ENCODE measurements around the gene TNFRSF1A. TPM values are rescaled to one million over a fixed set of nuclear protein-coding genes. Genes with fewer than 3 reads are reported as not detected.
A peak's percentile ranks its signal among the peaks of the same experiment; 100 is the strongest.

Gene TNFRSF1A
- total and polyA plus RNA-seq, 9 of the 15 experiments (the other 6 are each of a cell fraction or from before 2014, with no cell fraction given): 0.76 to 43.5 (median 30.0) TPM

DNA sequence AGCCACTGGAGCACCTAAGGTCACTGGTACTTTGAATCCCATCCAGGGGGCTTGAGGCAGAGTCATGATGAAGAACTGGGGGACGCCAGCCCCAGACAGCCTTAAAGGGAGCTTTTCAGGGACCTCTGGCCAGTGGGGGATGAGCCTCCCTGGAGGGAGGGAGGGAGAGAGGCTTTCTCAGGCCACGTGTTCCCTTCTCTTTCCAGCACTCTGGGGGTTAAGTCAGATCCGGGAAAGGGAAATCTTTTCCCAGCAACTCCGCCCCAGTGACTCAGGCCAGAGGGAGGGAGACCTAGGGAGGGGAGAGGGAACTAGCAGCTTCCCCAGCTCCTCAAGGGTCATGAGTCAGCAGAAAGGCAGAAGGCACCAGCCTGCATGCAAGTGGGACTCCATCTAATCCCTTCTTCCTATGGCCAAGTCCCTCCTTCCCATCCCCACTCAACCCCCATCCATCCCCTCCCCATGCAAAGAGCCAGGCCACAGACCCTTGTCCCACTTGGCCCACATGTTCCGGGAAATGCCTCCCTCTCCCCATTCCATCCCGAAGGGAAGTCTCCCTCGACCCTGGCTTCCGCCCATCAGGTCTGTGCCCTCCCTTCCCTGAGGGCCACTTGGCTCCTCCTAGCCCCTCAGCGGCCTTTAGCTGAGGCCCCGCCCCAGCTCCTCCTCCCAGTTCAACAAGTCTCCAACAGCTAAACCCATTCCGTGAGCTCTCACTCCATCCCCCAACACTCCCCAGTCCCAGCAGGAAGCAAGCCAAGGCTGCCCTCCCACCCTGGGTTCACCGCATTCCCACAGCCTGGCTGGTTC, 5.6 kb downstream of the TNFRSF1A start (continued):
- TF ChIP-seq, protein P1, sequence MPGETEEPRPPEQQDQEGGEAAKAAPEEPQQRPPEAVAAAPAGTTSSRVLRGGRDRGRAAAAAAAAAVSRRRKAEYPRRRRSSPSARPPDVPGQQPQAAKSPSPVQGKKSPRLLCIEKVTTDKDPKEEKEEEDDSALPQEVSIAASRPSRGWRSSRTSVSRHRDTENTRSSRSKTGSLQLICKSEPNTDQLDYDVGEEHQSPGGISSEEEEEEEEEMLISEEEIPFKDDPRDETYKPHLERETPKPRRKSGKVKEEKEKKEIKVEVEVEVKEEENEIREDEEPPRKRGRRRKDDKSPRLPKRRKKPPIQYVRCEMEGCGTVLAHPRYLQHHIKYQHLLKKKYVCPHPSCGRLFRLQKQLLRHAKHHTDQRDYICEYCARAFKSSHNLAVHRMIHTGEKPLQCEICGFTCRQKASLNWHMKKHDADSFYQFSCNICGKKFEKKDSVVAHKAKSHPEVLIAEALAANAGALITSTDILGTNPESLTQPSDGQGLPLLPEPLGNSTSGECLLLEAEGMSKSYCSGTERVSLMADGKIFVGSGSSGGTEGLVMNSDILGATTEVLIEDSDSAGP (CRISPR knock-in tag; IDR thresholded peaks at IDR 0.05): no peak
- TF ChIP-seq CTCFL (IDR thresholded peaks at IDR 0.05; ENCODE audit: borderline replicate concordance, insufficient read depth, low read depth, low read length, poor library complexity, severe bottlenecking): no peak
- no peak; the same call in 1 of the 2 replicates for TF ChIP-seq HLTF (IDR thresholded peaks at IDR 0.05)
- TF ChIP-seq, protein P2, sequence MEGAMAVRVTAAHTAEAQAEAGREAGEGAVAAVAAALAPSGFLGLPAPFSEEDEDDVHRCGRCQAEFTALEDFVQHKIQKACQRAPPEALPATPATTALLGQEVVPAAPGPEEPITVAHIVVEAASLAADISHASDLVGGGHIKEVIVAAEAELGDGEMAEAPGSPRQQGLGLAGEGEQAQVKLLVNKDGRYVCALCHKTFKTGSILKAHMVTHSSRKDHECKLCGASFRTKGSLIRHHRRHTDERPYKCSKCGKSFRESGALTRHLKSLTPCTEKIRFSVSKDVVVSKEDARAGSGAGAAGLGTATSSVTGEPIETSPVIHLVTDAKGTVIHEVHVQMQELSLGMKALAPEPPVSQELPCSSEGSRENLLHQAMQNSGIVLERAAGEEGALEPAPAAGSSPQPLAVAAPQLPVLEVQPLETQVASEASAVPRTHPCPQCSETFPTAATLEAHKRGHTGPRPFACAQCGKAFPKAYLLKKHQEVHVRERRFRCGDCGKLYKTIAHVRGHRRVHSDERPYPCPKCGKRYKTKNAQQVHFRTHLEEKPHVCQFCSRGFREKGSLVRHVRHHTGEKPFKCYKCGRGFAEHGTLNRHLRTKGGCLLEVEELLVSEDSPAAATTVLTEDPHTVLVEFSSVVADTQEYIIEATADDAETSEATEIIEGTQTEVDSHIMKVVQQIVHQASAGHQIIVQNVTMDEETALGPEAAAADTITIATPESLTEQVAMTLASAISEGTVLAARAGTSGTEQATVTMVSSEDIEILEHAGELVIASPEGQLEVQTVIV (CRISPR knock-in tag; IDR thresholded peaks at IDR 0.05; ENCODE audit: borderline replicate concordance): no peak
- TF ChIP-seq MAZ (CRISPR knock-in tag; conservative IDR thresholded peaks at IDR 0.05 in 1 of 2, IDR thresholded peaks at IDR 0.05 in 1 of 2): peak; percentile 44 to 85
- no peak for TF ChIP-seq ZNF436 (CRISPR knock-in tag; IDR thresholded peaks at IDR 0.05)
- TF ChIP-seq PRDM10 (IDR thresholded peaks at IDR 0.05; ENCODE audit: partially characterized antibody): peak; percentile 84
- peak; percentile 67 for TF ChIP-seq NFIC (IDR thresholded peaks at IDR 0.05)
- no peak for TF ChIP-seq TRIM28 (IDR thresholded peaks at IDR 0.05)
- TF ChIP-seq, protein P3, sequence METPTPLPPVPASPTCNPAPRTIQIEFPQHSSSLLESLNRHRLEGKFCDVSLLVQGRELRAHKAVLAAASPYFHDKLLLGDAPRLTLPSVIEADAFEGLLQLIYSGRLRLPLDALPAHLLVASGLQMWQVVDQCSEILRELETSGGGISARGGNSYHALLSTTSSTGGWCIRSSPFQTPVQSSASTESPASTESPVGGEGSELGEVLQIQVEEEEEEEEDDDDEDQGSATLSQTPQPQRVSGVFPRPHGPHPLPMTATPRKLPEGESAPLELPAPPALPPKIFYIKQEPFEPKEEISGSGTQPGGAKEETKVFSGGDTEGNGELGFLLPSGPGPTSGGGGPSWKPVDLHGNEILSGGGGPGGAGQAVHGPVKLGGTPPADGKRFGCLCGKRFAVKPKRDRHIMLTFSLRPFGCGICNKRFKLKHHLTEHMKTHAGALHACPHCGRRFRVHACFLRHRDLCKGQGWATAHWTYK (CRISPR knock-in tag; IDR thresholded peaks at IDR 0.05): no peak
- TF ChIP-seq TBL1XR1 (IDR thresholded peaks at IDR 0.05; ENCODE audit: low read length in 2 of 2): no peak
- no peak for TF ChIP-seq CBX5 (IDR thresholded peaks at IDR 0.05; ENCODE audit: borderline replicate concordance, low read depth)
- TF ChIP-seq MYC (IDR thresholded peaks at IDR 0.05; ENCODE audit: low read depth, low read length): peak; percentile 93
- 0 out of 2 replicates have a peak, but pooled peaks have one; percentile 1 for TF ChIP-seq MYC (CRISPR knock-in tag; IDR thresholded peaks at IDR 0.05; ENCODE audit: borderline replicate concordance, low read depth)
- no peak for TF ChIP-seq TGIF2 (CRISPR knock-in tag; IDR thresholded peaks at IDR 0.05)

Data from K562 (cell line).